HPDE6-E6E7 (cell line): ENCODE results near the gene CPA4.
"Not testable (repeated sequence)": the region's sequence is repeated elsewhere in the genome, so short reads cannot be mapped to it uniquely, and the experiment has no call there.

Experiments
- DNase-seq: peaks from one replicate; pipeline ENCODE4 v3.0.0; 2011; ENCODE audit warnings: missing footprints; ENCODE audit errors: extremely low spot score

Gene CPA4

GRCh38 chr7:130303127-130303526 lies 10.2 kb downstream of the CPA4 start:
- DNase-seq = no peak

GRCh38 chr7:130303551-130303950 lies 10.6 kb downstream of the CPA4 start:
- DNase-seq = no peak

- no peak for DNase-seq
These were observed 11.0 kb downstream of the CPA4 start for GRCh38 chr7:130303982-130304381.

DNA sequence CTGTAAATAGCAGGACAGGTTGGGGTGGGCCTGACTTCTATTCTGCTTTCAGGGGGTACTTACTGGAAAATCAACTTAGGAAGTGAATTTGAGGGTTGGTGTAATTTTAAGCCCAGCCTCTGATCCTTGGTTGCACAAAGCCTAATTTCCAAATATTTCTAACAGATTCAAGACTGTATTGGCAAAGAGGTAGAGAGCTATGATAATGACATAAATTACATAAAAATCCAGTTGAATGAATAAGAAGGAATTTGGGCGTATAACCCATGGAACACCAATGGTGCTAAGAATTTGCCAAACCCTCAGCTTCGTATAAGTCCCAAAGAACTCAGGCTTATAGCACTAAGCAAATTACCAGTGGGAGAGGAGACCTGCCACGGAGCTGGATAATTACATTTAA lies 11.9 kb downstream of the CPA4 start:
- DNase-seq = no peak

GRCh38 chr7:130305433-130306042 lies 12.6 kb downstream of the CPA4 start:
- no peak for DNase-seq

DNA sequence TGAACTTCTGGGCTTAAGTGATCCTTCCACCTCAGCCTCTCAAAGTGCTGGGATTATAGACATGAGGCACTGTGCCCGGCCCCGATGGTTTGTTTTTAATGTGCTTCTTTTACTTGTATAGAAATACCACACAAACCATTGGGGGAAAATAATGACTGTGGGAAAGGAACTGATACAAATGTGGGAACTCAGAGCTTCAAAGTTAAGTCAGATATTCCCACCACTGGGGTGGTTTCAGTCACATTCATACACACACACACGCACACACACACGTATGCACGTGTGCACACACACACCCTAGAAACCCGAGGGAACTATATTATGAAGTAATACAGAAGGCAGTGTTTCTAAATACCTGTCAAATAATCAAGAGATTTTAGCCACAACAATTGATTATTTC lies 17.0 kb downstream of the CPA4 start:
- no peak for DNase-seq

DNA sequence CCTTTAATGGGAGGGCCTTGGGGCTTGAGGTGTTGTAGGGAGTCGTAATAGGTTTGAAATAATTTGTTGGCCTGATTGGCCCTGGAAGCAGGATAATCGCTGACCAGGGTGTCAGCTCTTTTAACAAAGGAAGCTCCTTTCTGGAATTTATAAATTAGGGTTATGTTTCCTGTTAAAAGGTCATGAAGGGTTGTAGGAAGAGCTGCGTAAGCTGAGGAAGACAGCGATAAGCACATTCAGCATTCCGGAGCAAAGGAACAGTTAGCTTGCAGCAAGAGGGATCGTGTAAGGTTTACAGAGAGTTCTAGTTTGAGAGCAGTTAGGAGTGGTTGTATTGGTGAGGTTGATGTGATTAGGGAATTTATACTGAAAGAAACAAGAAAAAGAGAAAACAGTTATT lies 21.3 kb downstream of the CPA4 start:
- DNase-seq = no peak

GRCh38 chr7:130319541-130319940 lies 26.6 kb downstream of the CPA4 start:
- DNase-seq = no peak

DNA sequence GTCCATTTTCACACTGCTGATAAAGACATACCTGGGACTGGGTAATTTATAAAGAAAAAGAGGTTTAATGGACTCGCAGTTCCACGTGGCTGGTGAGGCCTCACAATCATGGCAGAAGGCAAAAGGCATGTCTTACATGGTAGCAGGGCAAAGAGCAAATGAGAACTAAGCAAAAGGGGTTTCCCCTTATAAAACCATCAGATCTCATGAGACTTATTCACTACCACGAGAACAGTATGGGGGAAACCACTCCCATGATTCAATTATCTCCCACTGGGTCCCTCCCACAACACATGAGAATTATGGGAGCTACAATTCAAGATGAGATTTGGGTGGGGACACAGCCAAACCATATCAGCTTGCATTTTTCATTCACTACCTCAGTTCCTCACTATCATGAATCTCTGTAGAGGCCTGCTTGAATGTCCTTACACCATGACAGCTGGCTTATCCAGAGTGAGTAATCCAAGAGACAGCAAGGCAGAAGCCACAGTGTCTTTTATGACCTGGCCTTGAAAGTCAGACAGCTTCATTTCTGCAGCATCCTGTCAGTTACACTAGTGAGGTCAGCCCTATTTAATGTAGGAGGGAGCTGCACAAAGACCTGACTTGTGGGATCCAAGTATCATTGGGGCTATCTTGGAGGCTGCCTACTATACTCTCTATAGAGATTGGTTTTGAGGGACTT lies 28.7 kb downstream of the CPA4 start:
- not testable (repeated sequence) for DNase-seq

GRCh38 chr7:130322615-130323014 lies 29.7 kb downstream of the CPA4 start:
- DNase-seq = peak; percentile 41

- DNase-seq = no peak
These were observed 31.5 kb downstream of the CPA4 start for GRCh38 chr7:130324306-130324943.

- no peak for DNase-seq
These were observed 36.7 kb downstream of the CPA4 start for GRCh38 chr7:130329681-130330080.

DNA sequence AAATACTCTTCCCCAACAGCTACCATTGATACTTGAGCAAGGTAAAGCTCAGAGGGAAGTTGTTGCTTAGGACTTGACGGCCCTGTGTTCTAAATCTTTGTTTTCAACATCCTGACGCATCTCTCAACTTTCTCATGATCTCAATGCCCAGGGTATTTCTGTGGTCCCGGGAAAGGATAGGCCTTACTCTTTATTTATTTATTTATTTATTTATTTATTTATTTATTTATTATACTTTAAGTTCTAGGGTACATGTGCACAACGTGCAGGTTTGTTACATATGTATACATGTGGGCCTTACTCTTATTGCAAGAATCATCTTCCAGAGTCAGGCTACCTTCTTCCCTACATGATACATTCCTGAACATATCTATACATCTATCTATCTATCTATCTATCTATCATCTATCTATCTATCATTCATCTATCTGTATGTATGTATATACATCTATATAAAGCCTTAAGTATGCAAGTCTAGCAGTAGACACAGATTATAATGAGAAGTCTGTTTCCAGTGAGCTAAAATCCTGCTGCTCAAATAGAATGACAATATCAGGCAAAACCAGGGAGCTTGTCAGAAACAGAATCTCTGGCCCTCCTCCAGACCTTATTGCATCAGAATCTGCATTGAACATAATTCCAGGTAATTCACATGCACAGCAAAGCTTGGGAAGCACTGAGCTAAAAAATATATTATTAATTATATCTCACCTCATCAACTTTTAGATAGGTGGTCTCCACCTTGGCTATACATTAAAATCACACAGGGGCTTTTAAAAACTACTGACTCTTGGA lies 39.5 kb downstream of the CPA4 start:
- no peak for DNase-seq

GRCh38 chr7:130333832-130334231 lies 40.9 kb downstream of the CPA4 start:
- DNase-seq = no peak

- no peak for DNase-seq
These were observed 41.3 kb downstream of the CPA4 start for GRCh38 chr7:130334274-130334673.

GRCh38 chr7:130337410-130337971 lies 44.5 kb downstream of the CPA4 start:
- DNase-seq = no peak

DNA sequence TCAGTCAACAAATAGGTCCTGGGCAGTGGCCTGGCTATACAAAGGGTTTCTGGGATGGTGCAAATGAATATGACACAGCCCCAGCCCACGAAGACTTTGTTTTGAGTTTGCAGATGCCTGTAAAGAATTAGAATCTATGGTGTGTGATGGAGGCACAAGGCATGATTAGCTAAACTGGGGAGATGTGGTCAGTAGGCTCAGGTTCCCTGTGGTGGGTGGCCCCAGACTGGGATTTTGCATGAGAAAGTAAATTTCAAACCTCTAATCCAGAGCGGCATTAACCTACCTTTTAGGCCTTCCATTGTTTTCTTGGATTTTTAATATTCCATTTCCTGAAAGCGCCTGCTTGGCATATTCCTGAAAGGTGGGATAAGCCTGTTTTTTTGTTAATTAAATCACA lies 45.3 kb downstream of the CPA4 start:
- no peak for DNase-seq

DNA sequence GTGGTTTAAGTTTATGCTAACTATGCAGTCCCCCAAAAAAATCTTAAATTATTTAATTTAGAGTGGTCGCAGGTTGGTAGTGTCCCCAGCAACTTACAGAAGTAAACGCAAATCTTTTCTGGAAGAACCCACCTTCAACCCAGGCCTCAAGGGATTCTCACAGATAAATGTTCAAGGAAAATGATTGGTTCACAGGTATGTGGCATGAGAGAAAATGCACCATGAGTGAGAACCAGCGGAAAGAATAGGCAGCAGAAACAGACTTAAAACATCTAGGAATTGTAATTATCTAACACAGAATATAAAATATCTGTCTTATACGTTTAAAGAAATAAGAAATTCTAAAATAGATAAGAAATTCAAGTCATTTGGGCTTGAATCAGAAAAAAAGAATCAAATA lies 48.9 kb downstream of the CPA4 start:
- no peak for DNase-seq

GRCh38 chr7:130342701-130343380 lies 49.9 kb downstream of the CPA4 start:
- DNase-seq = no peak

DNA sequence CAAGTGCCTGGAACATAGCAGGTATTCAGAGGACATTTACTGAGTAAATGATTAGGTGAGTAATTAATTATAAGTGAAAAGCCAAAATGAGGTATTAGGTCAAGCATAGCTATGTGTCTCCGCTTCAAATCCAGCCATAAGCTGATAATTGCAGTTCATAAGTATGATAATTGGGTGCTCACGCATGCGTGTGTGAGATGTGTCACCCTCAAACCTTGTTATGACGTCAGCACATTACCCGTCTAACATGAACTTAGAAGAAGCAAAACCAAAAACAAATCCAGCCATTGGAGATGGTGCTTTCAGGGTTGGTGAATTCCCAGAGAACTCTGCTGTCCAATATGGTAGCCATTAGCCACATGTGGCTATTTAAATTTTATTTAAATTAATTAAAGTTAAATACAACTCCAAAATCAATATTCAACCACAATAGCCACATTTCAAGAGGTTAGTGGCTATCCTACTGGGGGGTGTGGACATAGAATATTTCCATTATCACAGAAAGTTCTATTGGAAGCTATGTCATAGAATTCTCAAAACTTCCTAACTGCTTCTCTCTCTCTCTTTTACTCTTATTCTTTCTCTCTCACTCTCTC lies 51.4 kb downstream of the CPA4 start, which contains the start of gene CPA5:
Gene CPA5, plus strand, starts transcription at position 546 of the 596 bp plus-strand sequence. CDS start 1,670 bp downstream, outside the sequence.
- no peak for DNase-seq

GRCh38 chr7:130345136-130345535 lies 52.2 kb downstream of the CPA4 start:
- no peak for DNase-seq
